ENCODE data around the gene C1orf174.

C1orf174 gene

DNA sequence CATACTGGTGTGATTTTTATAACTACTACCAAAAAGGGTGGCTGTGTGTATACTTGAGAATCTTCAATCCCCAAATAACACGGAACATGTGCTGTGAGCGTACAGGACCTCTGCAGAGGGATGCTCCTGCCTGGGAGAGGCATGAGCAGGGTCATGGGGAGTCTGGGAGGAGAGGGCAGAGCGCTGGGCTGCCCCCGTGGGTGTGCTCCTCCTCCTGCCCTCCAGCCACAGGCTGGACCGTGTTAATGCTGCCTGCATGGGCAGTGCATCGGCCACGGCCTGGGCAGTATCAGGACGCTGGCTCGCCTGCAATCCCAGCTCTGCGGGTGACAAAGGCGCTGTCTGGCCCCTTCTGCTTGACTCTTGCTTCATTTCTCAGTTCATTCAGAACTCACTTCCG, 49.2 kb downstream of the C1orf174 start:
- Histone ChIP-seq H3K4me3 (ENCODE audit: insufficient read depth, low read length, poor library complexity, severe bottlenecking) (no peak overlapping the region), H3K27me3 (ENCODE audit: low read length) (no peaks in the 10 kb centered on the region), H3K79me2 (ENCODE audit: insufficient read depth, low read length) (peaks cover 4% of the 10 kb centered on the region; the same call in 1 of the 2 replicates), H3K4me2 (ENCODE audit: low read depth, low read length, poor library complexity, severe bottlenecking) (no peak overlapping the region), H3K9ac (ENCODE audit: low read length) (no peak overlapping the region), H3K9me3 (ENCODE audit: insufficient read depth, low read length) (no peaks in the 10 kb centered on the region), H3F3A (ENCODE audit: insufficient read depth) (no peaks in the 10 kb centered on the region; the same call in 1 of the 2 replicates), H3K27ac (ENCODE audit: low read depth, low read length) (no peak overlapping the region), H3K36me3 (ENCODE audit: low read length) (no peaks in the 10 kb centered on the region), H4K20me1 (ENCODE audit: low read depth, low read length) (no peaks in the 10 kb centered on the region), H3K9me2 (replicated peaks; ENCODE audit: insufficient read depth, low read length) (no peaks in the 10 kb centered on the region), H2AFZ (ENCODE audit: low read depth, low read length, severe bottlenecking) (no peak overlapping the region)
- TF ChIP-seq, protein P1, sequence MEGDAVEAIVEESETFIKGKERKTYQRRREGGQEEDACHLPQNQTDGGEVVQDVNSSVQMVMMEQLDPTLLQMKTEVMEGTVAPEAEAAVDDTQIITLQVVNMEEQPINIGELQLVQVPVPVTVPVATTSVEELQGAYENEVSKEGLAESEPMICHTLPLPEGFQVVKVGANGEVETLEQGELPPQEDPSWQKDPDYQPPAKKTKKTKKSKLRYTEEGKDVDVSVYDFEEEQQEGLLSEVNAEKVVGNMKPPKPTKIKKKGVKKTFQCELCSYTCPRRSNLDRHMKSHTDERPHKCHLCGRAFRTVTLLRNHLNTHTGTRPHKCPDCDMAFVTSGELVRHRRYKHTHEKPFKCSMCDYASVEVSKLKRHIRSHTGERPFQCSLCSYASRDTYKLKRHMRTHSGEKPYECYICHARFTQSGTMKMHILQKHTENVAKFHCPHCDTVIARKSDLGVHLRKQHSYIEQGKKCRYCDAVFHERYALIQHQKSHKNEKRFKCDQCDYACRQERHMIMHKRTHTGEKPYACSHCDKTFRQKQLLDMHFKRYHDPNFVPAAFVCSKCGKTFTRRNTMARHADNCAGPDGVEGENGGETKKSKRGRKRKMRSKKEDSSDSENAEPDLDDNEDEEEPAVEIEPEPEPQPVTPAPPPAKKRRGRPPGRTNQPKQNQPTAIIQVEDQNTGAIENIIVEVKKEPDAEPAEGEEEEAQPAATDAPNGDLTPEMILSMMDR (IDR thresholded peaks at IDR 0.05; ENCODE audit: insufficient read depth, low read length, poor library complexity, severe bottlenecking) = no peak
- no peak for TF ChIP-seq EZH2phosphoT487 (conservative IDR thresholded peaks at IDR 0.05; ENCODE audit: low read length)

- H3K4me2 ChIP-seq (ENCODE audit: low read depth, low read length, poor library complexity, severe bottlenecking) = no peak overlapping the region
Observed at GRCh38 chr1:3847081-3847480, 53.0 kb downstream of the C1orf174 start.

GRCh38 chr1:3846541-3846940, 53.5 kb downstream of the C1orf174 start:
- Histone ChIP-seq H3K9me2 (replicated peaks; ENCODE audit: insufficient read depth, low read length) (no peaks in the 10 kb centered on the region), H3K79me2 (ENCODE audit: insufficient read depth, low read length) (no peaks in the 10 kb centered on the region), H4K20me1 (ENCODE audit: low read depth, low read length) (no peaks in the 10 kb centered on the region), H3K9me3 (ENCODE audit: insufficient read depth, low read length) (no peaks in the 10 kb centered on the region), H3K9ac (ENCODE audit: low read length) (no peak overlapping the region), H3K4me2 (ENCODE audit: low read depth, low read length, poor library complexity, severe bottlenecking) (no peak overlapping the region), H3F3A (ENCODE audit: insufficient read depth) (no peaks in the 10 kb centered on the region), H3K27ac (ENCODE audit: low read depth, low read length) (no peak overlapping the region), H2AFZ (ENCODE audit: low read depth, low read length, severe bottlenecking) (no peak overlapping the region), H3K27me3 (ENCODE audit: low read length) (no peaks in the 10 kb centered on the region), H3K36me3 (ENCODE audit: low read length) (no peaks in the 10 kb centered on the region), H3K4me3 (ENCODE audit: insufficient read depth, low read length, poor library complexity, severe bottlenecking) (no peak overlapping the region)
- TF ChIP-seq EZH2phosphoT487 (conservative IDR thresholded peaks at IDR 0.05; ENCODE audit: low read length) = no peak
- TF ChIP-seq, protein P1 (IDR thresholded peaks at IDR 0.05; ENCODE audit: insufficient read depth, low read length, poor library complexity, severe bottlenecking) = no peak

More at GRCh38 chr1:3847081-3847480, 53.0 kb downstream of the C1orf174 start:
- no peaks in the 10 kb centered on the region for H3K9me3 ChIP-seq (ENCODE audit: insufficient read depth, low read length)
- no peaks in the 10 kb centered on the region for H3K9me2 ChIP-seq (replicated peaks; ENCODE audit: insufficient read depth, low read length)
- H4K20me1 ChIP-seq (ENCODE audit: low read depth, low read length) = no peaks in the 10 kb centered on the region
- TF ChIP-seq, protein P1 (IDR thresholded peaks at IDR 0.05; ENCODE audit: insufficient read depth, low read length, poor library complexity, severe bottlenecking) = no peak
- no peak for TF ChIP-seq EZH2phosphoT487 (conservative IDR thresholded peaks at IDR 0.05; ENCODE audit: low read length)
- H3K4me3 ChIP-seq (ENCODE audit: insufficient read depth, low read length, poor library complexity, severe bottlenecking) = no peak overlapping the region
- H2AFZ ChIP-seq (ENCODE audit: low read depth, low read length, severe bottlenecking) = no peak overlapping the region
- H3K27ac ChIP-seq (ENCODE audit: low read depth, low read length) = no peak overlapping the region
- H3K79me2 ChIP-seq (ENCODE audit: insufficient read depth, low read length) = no peaks in the 10 kb centered on the region
- H3K27me3 ChIP-seq (ENCODE audit: low read length) = no peaks in the 10 kb centered on the region
- H3K36me3 ChIP-seq (ENCODE audit: low read length) = no peaks in the 10 kb centered on the region
- no peak overlapping the region for H3K9ac ChIP-seq (ENCODE audit: low read length)
- no peaks in the 10 kb centered on the region for H3F3A ChIP-seq (ENCODE audit: insufficient read depth)
